Spleen (tissue), 11 donors: ENCODE measurements around the gene PGLYRP1. TPM values are rescaled to one million over a fixed set of nuclear protein-coding genes. Genes with fewer than 3 reads are reported as not detected.

Experiments
- DNase-seq: peaks from one replicate; pipeline ENCODE4 v3.0.0-alpha.2; 2020
- H3K27ac ChIP-seq, 8 donors: fragments of 200-600 bp; sonication (generic) in 7 of 8; 1 replicate in 4 of 8; 2 replicates in 4 of 8; pipeline versions ENCODE4 v1.5.0 to v1.8.0; 2016 to 2021; ENCODE audit warnings: inconsistent platforms in 4 of 8, mild to moderate bottlenecking in 4 of 8, moderate library complexity in 1 of 8
- H3K27me3 ChIP-seq, 7 donors: fragments of 200-600 bp; sonication (generic) in 6 of 7; replicated peaks in 1 of 7; 1 replicate in 4 of 7; 2 replicates in 3 of 7; pipeline versions ENCODE4 v1.5.0 to v1.8.0; 2016 to 2021; ENCODE audit warnings: inconsistent platforms in 3 of 7, mild to moderate bottlenecking in 1 of 7
- H3K36me3 ChIP-seq, 6 donors: fragments of 200-600 bp; sonication (generic) in 5 of 6; 1 replicate in 4 of 6; 2 replicates in 2 of 6; pipeline versions ENCODE4 v1.5.0 to v1.8.0; 2016 to 2021; ENCODE audit warnings: inconsistent platforms in 2 of 6
- H3K4me1 ChIP-seq, 6 donors: fragments of 200-600 bp; sonication (generic) in 5 of 6; 1 replicate in 3 of 6; 2 replicates in 3 of 6; pipeline versions ENCODE4 v1.5.0 to v1.8.0; 2016 to 2021; ENCODE audit warnings: inconsistent platforms in 3 of 6
- H3K4me3 ChIP-seq, 8 donors: fragments of 200-600 bp; sonication (generic) in 7 of 8; 1 replicate in 4 of 8; 2 replicates in 4 of 8; pipeline versions ENCODE4 v1.5.0 to v1.8.0; 2016 to 2021; ENCODE audit warnings: inconsistent platforms in 4 of 8, mild to moderate bottlenecking in 4 of 8, moderate library complexity in 2 of 8
- H3K9me3 ChIP-seq, 8 donors: fragments of 200-600 bp; sonication (generic) in 7 of 8; 1 replicate in 4 of 8; 2 replicates in 4 of 8; pipeline versions ENCODE4 v1.5.0 to v1.8.0; 2016 to 2021; ENCODE audit warnings: inconsistent platforms in 4 of 8
- POLR2A ChIP-seq, 3 donors: fragments of 450-650 bp; IDR thresholded peaks; one replicate each; pipeline ENCODE4 v1.5.1; 2017; ENCODE audit warnings: antibody characterized with exemption in 3 of 3, mild to moderate bottlenecking in 1 of 3
- POLR2AphosphoS5 ChIP-seq, 3 donors: sonication (generic); formaldehyde crosslinking; IDR thresholded peaks; one replicate each; pipeline ENCODE4 v1.5.1; 2017; ENCODE audit warnings: antibody characterized with exemption in 3 of 3
- WGBS, 5 donors: extraction: QIAGEN DNeasy Blood & Tissue Kit in 3 of 5; methylation state at CpG; one replicate each; pipeline versions ENCODE4 v1.1.5 to v1.1.7; 2013 to 2018; 5-methylcytosine and 5-hydroxymethylcytosine counted together
- intact Hi-C: fragments of 100-400 bp; cut with DNase I; formaldehyde crosslinking; loops from one replicate; pipeline ENCODE4 v1.15.0; 2023; ENCODE audit warnings: low total_unique reads
- polyA plus RNA-seq, 3 donors: library from polyadenylated mRNA; stranded (reverse); fragments of 200-250 nt; gene quantifications; one replicate each; pipeline ENCODE4 v1.2.1, GENCODE V29; 2013
- total RNA-seq, 7 donors: library from RNA; depleted of rRNA in 3 of 7; stranded (reverse); fragments of >200 nt in 3 of 7; fragmentation: NEBNext Ultra II Directional in 4 of 7; extraction: Animal tissue kit (Norgen Biotek cat#: 25700) in 4 of 7; gene quantifications; one replicate each; pipeline versions ENCODE4 v1.1.0 to v1.2.1, GENCODE V29; 2016 to 2021
- TF ChIP-seq, protein P1 (sequence below), 11 experiments: fragments of 200-600 bp in 7 of 11; fragments of 450-650 bp in 4 of 11; sonication (generic) in 4 of 11; IDR thresholded peaks in 8 of 11; conservative IDR thresholded peaks in 3 of 11; 1 replicate in 7 of 11; 2 replicates in 4 of 11; pipeline versions ENCODE4 v1.4.0 to v1.8.0; 2016 to 2021; ENCODE audit warnings: antibody characterized with exemption in 11 of 11, inconsistent platforms in 4 of 11, mild to moderate bottlenecking in 1 of 11
- donor health status: healthy with polysubstance abuse.
- donor health status: DM: no; HTN: no; CAD: no; lungs with moderate emphysema.
- donor health status: DM: no; HTN: no; CAD: no.
- donor health status: Bipolar disorder and iron deficiency.
- donor health status: healthy.
- donor health status: DM: no; HTN: no; CAD: no.
- donor health status: DM: yes; HTN: yes; CAD: no.

PGLYRP1 gene
- total and polyA plus RNA-seq, 10 donors, result 2.5 to 97.9 (median 13.6) TPM

DNA sequence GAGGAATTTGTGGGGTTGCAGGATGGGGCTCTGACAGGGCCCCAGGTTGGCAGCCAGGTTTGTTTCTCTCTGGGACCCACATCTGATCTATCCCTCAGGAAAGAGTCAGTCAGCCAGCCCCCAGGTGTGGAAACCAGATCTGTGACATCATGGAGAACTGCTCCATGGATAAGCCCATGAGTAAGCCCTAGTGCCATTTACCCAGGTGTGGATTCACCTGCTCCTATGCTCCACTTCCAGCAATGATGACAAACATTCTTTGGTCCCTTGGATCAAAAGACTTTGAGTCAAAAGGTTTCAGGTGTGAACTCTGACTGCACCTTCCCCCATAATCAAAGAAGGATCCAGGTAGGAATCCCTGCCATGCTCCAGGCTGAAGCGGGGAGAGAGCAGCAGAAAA, 44.8 kb upstream of the PGLYRP1 start:
- TF ChIP-seq, protein P1, sequence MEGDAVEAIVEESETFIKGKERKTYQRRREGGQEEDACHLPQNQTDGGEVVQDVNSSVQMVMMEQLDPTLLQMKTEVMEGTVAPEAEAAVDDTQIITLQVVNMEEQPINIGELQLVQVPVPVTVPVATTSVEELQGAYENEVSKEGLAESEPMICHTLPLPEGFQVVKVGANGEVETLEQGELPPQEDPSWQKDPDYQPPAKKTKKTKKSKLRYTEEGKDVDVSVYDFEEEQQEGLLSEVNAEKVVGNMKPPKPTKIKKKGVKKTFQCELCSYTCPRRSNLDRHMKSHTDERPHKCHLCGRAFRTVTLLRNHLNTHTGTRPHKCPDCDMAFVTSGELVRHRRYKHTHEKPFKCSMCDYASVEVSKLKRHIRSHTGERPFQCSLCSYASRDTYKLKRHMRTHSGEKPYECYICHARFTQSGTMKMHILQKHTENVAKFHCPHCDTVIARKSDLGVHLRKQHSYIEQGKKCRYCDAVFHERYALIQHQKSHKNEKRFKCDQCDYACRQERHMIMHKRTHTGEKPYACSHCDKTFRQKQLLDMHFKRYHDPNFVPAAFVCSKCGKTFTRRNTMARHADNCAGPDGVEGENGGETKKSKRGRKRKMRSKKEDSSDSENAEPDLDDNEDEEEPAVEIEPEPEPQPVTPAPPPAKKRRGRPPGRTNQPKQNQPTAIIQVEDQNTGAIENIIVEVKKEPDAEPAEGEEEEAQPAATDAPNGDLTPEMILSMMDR (IDR thresholded peaks at IDR 0.05 in 8 of 11, conservative IDR thresholded peaks at IDR 0.05 in 3 of 11), result no peak
- TF ChIP-seq POLR2AphosphoS5 (IDR thresholded peaks at IDR 0.05), result no peak
- no peak for TF ChIP-seq POLR2A (IDR thresholded peaks at IDR 0.05)
- Histone ChIP-seq H3K36me3 (no peaks in the 10 kb centered on the region), H3K4me1 (no peaks in the 10 kb centered on the region), H3K27me3 (peaks cover 0 to 97% (median 32%) of the 10 kb centered on the region in 7 donors), H3K4me3 (no peak overlapping the region), H3K9me3 (no peaks in the 10 kb centered on the region), H3K27ac (no peak overlapping the region)
- intact Hi-C loops, result no loop called here
- WGBS, 5 donors, result 78 to 95% (median 88%) methylated on average over 1 of the region's 1 CpG
- DNase-seq, result no peak

DNA sequence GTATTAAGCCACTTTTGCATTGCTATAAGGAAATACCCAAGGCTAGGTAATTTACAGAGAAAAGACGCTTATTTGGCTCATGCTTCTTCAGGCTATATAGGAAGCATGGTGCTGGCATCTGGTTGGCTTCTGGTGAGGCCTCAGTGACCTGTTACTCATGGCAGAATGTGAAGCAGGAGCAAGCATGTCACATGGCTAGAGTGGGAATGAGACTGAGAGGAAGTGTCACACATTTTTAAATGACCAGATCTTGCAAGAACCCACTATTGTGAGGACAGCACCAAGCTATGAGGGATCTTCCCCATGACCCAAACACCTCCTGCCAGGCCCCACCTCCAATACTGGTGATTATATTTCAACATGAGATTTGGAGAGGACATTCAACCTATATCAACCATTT, 43.6 kb upstream of the PGLYRP1 start:
- WGBS, 5 donors, result 78 to 94% (median 87%) methylated on average over 1 of the region's 1 CpG
- Histone ChIP-seq H3K9me3 (peaks cover 0 to 6% (median 4%) of the 10 kb centered on the region in 8 donors), H3K4me1 (no peaks in the 10 kb centered on the region), H3K27me3 (peaks cover 0 to 97% (median 32%) of the 10 kb centered on the region in 7 donors), H3K27ac (no peak overlapping the region), H3K4me3 (no peak overlapping the region), H3K36me3 (no peaks in the 10 kb centered on the region)
- DNase-seq, result no peak
- TF ChIP-seq, protein P1 (IDR thresholded peaks at IDR 0.05 in 8 of 11, conservative IDR thresholded peaks at IDR 0.05 in 3 of 11), result no peak
- TF ChIP-seq POLR2A (IDR thresholded peaks at IDR 0.05) (no peak), POLR2AphosphoS5 (IDR thresholded peaks at IDR 0.05) (no peak)
- intact Hi-C loops, result no loop called here

DNA sequence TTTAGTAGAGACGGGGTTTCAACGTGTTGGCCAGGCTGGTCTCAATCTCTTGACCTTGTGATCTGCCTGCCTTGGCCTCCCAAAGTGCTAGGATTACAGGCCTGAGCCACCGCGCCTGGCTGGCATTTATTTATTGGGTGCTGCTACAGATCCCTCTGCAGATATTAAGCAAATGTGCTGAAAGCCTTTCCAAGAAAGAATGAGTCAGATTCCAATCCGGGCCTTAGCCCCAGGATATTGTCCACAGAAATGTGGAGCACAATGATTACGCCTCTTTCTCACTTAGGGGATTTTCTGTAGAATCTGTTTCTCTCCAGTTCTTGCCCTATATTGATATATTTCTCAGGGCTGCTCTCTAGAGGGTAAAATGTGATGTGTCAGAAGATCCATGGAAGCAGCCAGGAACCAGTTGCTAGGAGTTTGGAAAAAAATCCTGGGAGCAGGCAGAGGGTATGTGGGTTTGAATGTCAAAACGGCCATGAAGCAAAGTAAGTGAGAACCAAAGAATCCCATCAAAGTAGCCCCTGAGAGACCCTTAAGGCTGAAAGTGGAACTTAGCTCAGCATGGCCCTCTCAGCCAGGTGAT, 42.7 kb upstream of the PGLYRP1 start:
- Histone ChIP-seq H3K9me3 (peaks cover 0 to 15% (median 9%) of the 10 kb centered on the region in 8 donors), H3K4me3 (no peak overlapping the region), H3K4me1 (no peaks in the 10 kb centered on the region), H3K36me3 (no peaks in the 10 kb centered on the region), H3K27ac (no peak overlapping the region), H3K27me3 (peaks cover 0 to 91% (median 28%) of the 10 kb centered on the region in 7 donors)
- no peak for DNase-seq
- TF ChIP-seq, protein P1 (IDR thresholded peaks at IDR 0.05 in 8 of 11, conservative IDR thresholded peaks at IDR 0.05 in 3 of 11), result no peak
- TF ChIP-seq POLR2A (IDR thresholded peaks at IDR 0.05) (no peak), POLR2AphosphoS5 (IDR thresholded peaks at IDR 0.05) (no peak)
- intact Hi-C loops, result no loop called here
- 58 to 84% (median 74%) methylated on average over 7 of the region's 7 CpGs for WGBS, 5 donors

DNA sequence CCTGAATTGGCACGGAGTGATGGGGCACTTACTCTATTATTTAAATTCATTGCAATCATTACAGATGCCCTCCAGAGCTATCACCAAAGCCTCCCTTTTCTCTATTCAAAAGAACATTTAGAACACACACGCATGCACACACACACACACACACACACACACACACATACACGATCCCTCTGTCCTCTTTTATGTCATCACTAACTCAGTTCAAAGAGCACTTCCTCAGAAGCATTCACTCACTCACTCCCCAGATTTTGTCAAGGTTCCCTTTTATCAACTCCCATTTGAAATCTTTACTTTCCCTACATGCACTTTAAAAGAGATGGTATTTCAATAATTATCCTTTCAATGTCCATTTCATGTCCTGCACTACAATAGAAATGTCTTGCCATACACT, 40.3 kb upstream of the PGLYRP1 start:
- DNase-seq, result no peak
- Histone ChIP-seq H3K4me3 (no peak overlapping the region), H3K4me1 (no peaks in the 10 kb centered on the region), H3K9me3 (peaks cover 0 to 29% (median 24%) of the 10 kb centered on the region in 8 donors), H3K27ac (no peak overlapping the region), H3K36me3 (no peaks in the 10 kb centered on the region), H3K27me3 (peaks cover 0 to 84% (median 16%) of the 10 kb centered on the region in 7 donors)
- TF ChIP-seq POLR2A (IDR thresholded peaks at IDR 0.05) (no peak), POLR2AphosphoS5 (IDR thresholded peaks at IDR 0.05) (no peak)
- TF ChIP-seq, protein P1 (IDR thresholded peaks at IDR 0.05 in 8 of 11, conservative IDR thresholded peaks at IDR 0.05 in 3 of 11), result no peak
- 65 to 87% (median 72%) methylated on average over 3 of the region's 3 CpGs for WGBS, 5 donors
- intact Hi-C loops, result no loop called here
